Stimulated activated CD8-positive, alpha-beta memory T cell treated with anti-CD3 and anti-CD28 coated beads, Interleukin-15, amount 100 ng/mL, for 4 hours (primary cell): ENCODE data around the gene TXLNA.

Experiments
- DNase-seq, 2 donors: peaks; one replicate each; pipeline ENCODE4 v3.0.0-alpha.2; 2020; ENCODE audit warnings: low read depth in 2 of 2

Gene TXLNA

GRCh38 chr1:32247452-32247851, 68.0 kb downstream of the TXLNA start:
- DNase-seq = no peak
